Fibroblast of mammary gland (primary cell): ENCODE results near the gene TP73.

ENCODE experiments used
- DNase-seq: peaks from one replicate; pipeline ENCODE4 v3.0.0-alpha.2; 2010; ENCODE audit warnings: low read depth
- H3K4me3 ChIP-seq: 2 replicates; pipeline ENCODE4 v1.5.1; 2011; ENCODE audit warnings: low read depth, mild to moderate bottlenecking, low read length, moderate library complexity; ENCODE audit not compliant: control insufficient read depth
- CTCF ChIP-seq: conservative IDR thresholded peaks from 2 replicates; pipeline ENCODE4 v1.5.1; 2011; ENCODE audit warnings: low read depth, low read length, inconsistent platforms; ENCODE audit not compliant: control insufficient read depth, insufficient read depth

The TP73 gene

GRCh38 chr1:3630914-3631313 is 21.4 kb upstream of the TP73 start:
- no peak for TF ChIP-seq CTCF

DNA sequence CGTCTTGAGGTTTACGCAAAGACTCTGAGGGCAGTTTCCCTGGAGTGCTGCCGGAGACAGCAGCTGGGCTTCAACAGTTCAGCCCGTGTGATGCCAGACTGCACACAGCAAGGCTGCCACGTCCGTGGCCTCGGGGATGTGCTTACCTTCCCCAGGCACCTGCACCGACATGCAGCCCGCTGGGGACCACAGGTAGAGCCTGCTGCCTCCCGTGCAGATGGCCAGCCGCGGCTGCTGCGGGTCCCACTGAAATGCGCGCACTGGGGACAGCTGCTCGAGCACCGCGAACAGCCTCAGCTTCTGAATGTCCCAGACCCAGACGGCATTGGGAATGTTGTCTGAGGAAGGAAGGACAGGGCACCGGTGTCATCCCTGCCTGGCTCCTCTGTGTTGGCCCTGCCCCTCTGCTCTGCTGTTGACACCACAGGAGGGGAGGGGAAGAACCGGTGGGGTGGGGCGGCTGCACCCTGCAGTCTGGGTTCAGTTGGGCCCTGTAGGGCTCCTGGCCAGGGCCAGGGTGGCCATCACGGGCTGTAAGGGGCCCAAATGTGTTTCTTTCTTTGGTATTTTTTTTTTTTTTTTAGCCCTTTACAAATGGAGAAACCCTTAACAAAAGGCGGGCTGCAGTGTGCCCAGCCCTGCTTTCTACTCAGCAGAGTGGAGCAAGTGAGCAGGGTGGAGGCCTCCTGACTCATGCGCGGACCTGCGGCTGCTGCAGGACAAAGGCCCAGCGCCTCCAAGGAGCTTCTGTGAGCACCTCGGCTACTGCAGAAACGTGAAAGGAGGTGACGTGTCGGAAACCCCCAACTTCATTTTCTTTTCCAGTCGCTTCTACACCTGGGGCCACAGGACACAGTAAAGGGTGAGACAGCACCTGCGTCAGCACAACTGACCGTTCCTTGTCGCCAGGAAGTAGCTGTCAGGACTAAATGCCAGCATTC is 20.7 kb upstream of the TP73 start:
- no peak for TF ChIP-seq CTCF
- DNase-seq: no peak
- H3K4me3 ChIP-seq: no peak overlapping the region

More at GRCh38 chr1:3630914-3631313, 21.4 kb upstream of the TP73 start:
- DNase-seq: no peak
- no peak overlapping the region for H3K4me3 ChIP-seq

GRCh38 chr1:3632298-3632697 is 20.0 kb upstream of the TP73 start:
- no peak for DNase-seq
- no peak overlapping the region for H3K4me3 ChIP-seq
- TF ChIP-seq CTCF: no peak

DNA sequence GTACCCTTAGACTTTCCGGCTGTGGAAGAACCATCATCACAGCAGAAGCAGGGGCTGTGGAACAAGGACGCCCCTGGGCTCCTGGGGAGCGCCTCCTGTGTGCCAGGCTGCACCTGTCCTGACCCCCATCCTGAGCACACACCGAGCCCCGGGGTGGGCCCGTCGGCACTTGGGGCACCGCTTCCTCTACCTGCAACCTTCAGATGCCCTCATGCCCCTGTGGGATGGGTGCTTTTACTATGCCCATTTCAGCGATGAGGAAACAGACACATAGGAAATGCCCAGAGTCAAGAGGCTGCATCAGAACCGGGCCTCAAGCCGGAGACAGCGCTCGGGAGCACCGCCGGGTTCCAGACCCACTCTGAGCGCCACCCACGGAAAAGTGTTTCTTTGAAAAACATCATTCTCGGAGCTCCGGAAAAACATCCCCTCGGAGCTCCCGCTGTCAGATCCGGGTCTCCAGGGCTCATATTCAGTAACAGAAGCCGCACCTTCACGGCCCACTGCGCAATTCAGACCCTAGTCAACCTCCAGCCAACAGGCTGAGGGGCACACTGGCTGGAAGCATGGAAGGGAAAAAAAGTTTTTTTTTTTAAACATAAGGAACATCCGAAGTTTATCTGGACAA is 19.5 kb upstream of the TP73 start:
- H3K4me3 ChIP-seq: no peak overlapping the region
- DNase-seq: no peak
- no peak for TF ChIP-seq CTCF

DNA sequence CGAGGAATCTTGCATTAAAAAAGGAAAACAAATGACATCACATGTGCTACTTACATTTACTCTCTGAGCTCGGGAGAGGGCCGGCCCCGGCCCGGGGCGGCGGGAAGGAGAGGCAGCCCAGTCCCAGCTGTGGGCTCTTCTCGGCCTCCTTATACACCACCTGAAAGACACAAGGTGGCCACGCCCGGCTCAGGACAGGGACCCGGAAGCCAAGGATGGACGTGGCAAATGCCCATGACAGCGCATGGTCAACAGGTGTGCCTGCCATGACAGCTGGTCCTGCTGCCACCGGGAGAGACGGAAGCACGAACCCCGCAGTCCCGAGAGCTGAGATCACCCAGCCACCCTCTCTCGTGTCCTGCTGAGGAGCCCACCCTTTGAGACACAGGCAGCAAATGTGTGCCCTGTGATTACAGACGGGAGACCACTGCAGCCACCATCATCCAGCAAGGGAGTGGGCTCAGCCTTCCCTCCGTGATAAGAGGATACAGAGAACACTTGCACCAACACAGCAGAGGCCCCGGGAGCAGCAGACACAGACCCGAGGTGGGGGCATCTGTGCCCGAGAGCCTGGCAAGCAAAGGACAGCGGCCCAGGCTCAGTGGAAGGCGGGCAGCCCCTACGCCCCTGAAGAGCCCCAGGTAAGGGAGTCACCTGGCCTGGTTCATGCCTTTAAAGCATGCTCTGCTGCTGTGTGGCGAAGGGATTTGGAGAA is 18.8 kb upstream of the TP73 start:
- no peak for TF ChIP-seq CTCF
- no peak for DNase-seq
- no peak overlapping the region for H3K4me3 ChIP-seq

- H3K4me3 ChIP-seq: no peak overlapping the region
- TF ChIP-seq CTCF: no peak
- no peak for DNase-seq
Observed at GRCh38 chr1:3634059-3634800, 18.1 kb upstream of the TP73 start.
